ENCODE measurements around the gene NACC2. TPM values are rescaled to one million over a fixed set of nuclear protein-coding genes. Genes with fewer than 3 reads are reported as not detected.

Gene NACC2
- total and polyA plus RNA-seq, 10 of the 15 experiments (the other 5 are each of a cell fraction or from before 2014, with no cell fraction given) = 0.66 to 14.7 (median 3.5) TPM

- Histone ChIP-seq H3K9me3 (replicated peaks; ENCODE audit: control insufficient read depth, insufficient read depth, low read length) (no peaks in the 10 kb centered on the region), H3K4me2 (ENCODE audit: control insufficient read depth, insufficient read depth) (peak overlapping the region; percentile 96), H2AFZ (ENCODE audit: control insufficient read depth, low read depth, low read length) (peak overlapping the region; percentile 74), H3K4me3 (peak overlapping the region; percentile 92), H3K27me3 (replicated peaks in 1 of 2; ENCODE audit: control insufficient read depth in 2 of 2, insufficient read depth in 2 of 2, low read length in 1 of 2) (no peaks in the 10 kb centered on the region; a peak in 1 of 4 replicates), H3K79me2 (ENCODE audit: control insufficient read depth, insufficient read depth, low read length) (peaks cover 36% of the 10 kb centered on the region), H3K27ac (ENCODE audit: control insufficient read depth, insufficient read depth) (peak overlapping the region; percentile 76), H3K9ac (ENCODE audit: control insufficient read depth, insufficient read depth, low read length) (peak overlapping the region; percentile 82), H3K36me3 (ENCODE audit: control insufficient read depth in 2 of 2, insufficient read depth in 2 of 2, low read length in 1 of 2) (no peaks in the 10 kb centered on the region; a peak in 1 of 4 replicates), H4K20me1 (ENCODE audit: control insufficient read depth, insufficient read depth) (peaks cover 4% of the 10 kb centered on the region; the same call in 1 of the 2 replicates), H3K4me1 (ENCODE audit: control insufficient read depth, insufficient read depth, low read length) (peaks cover 9% of the 10 kb centered on the region)
- WGBS (ENCODE audit: insufficient coverage, insufficient replicate concordance, low lambda C conversion rate, missing lambda C conversion rate) = 2% methylated on average over 49 of the region's 74 CpGs
- intact Hi-C loops (cut with micrococcal nuclease; ENCODE audit: unreplicated experiment) = loop anchor here (5.0 to 10.0 kb wide), 2 partner anchors 53 to 324 kb away; partner anchors contain the start of gene CAMSAP1
- DNase-seq (ENCODE audit: low read depth, low spot score) (no peak), ATAC-seq (peak; percentile 25), FAIRE-seq (no peak)
- ChIA-PET POLR2A (interaction anchor here (1.1 to 2.0 kb wide), 5 partner anchors 13 to 157 kb away, joined by 3 to 5 read pairs (median 3); no protein-coding TSS in a partner anchor), SMC1A (ENCODE audit: uncharacterized antibody, unreplicated experiment) (interaction anchor here (1.0 to 2.1 kb wide), 2 partner anchors 146 to 162 kb away, joined by 3 to 6 read pairs; no protein-coding TSS in a partner anchor), RAD21 (ENCODE audit: unreplicated experiment) (interaction anchor here (1.1 to 2.8 kb wide), 3 partner anchors 146 to 149 kb away, joined by 4 to 9 read pairs (median 4); no protein-coding TSS in a partner anchor), CTCF (interaction anchor here (0.7 to 2.2 kb wide), 4 partner anchors 9 to 163 kb away, joined by 3 to 14 read pairs (median 4); no protein-coding TSS in a partner anchor)
- in situ Hi-C loops (cut with MboI) = loop anchor here (5.0 kb wide), 1 partner anchor 162 kb away; no protein-coding TSS in a partner anchor
- no TSS peak for BruUV-seq (replicated peaks)
- TF ChIP-seq BMI1 (IDR thresholded peaks at IDR 0.05; ENCODE audit: borderline replicate concordance) (no peak), REST (IDR thresholded peaks at IDR 0.05; ENCODE audit: low read depth, low read length) (no peak), GATAD2B (conservative IDR thresholded peaks at IDR 0.05; ENCODE audit: low read depth) (peak; percentile 77; the same call in 1 of the 2 replicates), MTA2 (IDR thresholded peaks at IDR 0.05; ENCODE audit: low read depth) (no peak), SRF (IDR thresholded peaks at IDR 0.05; ENCODE audit: low read depth in 2 of 2, low read length in 2 of 2) (no peak), WRNIP1 (IDR thresholded peaks at IDR 0.05; ENCODE audit: borderline replicate concordance, low read depth, low read length) (no peak), FOS (IDR thresholded peaks at IDR 0.05; ENCODE audit: borderline replicate concordance, extremely low read depth, insufficient read length) (no peak), KAT2A (conservative IDR thresholded peaks at IDR 0.05; ENCODE audit: control insufficient read depth, low read depth, low read length) (no peak), DPF2 (IDR thresholded peaks at IDR 0.05) (peak; percentile 59; the same call in 1 of the 2 replicates), CHD1 (IDR thresholded peaks at IDR 0.05; ENCODE audit: low read depth, low read length) (no peak), EGR1 (IDR thresholded peaks at IDR 0.05; ENCODE audit: borderline replicate concordance in 1 of 2, low read depth in 2 of 2, low read length in 2 of 2) (0 out of 3 replicates have a peak, but pooled peaks of 1 of the 2 experiments have one; percentile 11), STAT3 (IDR thresholded peaks at IDR 0.05; ENCODE audit: low read depth, low read length) (no peak), NR2F1 (conservative IDR thresholded peaks at IDR 0.05) (peak; percentile 90), POLR2AphosphoS2 (IDR thresholded peaks at IDR 0.05; ENCODE audit: low read depth, low read length) (0 out of 2 replicates have a peak, but pooled peaks have one; percentile 50), POLR2A (IDR thresholded peaks at IDR 0.05; ENCODE audit: low read depth, low read length) (peak; percentile 73)
- TF ChIP-seq, protein P1, sequence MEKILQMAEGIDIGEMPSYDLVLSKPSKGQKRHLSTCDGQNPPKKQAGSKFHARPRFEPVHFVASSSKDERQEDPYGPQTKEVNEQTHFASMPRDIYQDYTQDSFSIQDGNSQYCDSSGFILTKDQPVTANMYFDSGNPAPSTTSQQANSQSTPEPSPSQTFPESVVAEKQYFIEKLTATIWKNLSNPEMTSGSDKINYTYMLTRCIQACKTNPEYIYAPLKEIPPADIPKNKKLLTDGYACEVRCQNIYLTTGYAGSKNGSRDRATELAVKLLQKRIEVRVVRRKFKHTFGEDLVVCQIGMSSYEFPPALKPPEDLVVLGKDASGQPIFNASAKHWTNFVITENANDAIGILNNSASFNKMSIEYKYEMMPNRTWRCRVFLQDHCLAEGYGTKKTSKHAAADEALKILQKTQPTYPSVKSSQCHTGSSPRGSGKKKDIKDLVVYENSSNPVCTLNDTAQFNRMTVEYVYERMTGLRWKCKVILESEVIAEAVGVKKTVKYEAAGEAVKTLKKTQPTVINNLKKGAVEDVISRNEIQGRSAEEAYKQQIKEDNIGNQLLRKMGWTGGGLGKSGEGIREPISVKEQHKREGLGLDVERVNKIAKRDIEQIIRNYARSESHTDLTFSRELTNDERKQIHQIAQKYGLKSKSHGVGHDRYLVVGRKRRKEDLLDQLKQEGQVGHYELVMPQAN (conservative IDR thresholded peaks at IDR 0.05) = 0 out of 2 replicates have a peak, but pooled peaks have one; percentile 44
Measured at GRCh38 chr9:135960411-135961276, 134.4 kb downstream of the NACC2 start.

All from GM12878 (cell line).